HEK293 (cell line): ENCODE data around the gene GMDS.

Experiments
- CTCF ChIA-PET: fragments of 350-600 bp; formaldehyde crosslinking; extraction: SDS; loops from one replicate; lab custom pipeline; 2021; ENCODE audit warnings: antibody characterized with exemption; lab: Yijun Ruan, JAX
- POLR2A ChIA-PET: fragments of 300-600 bp; formaldehyde crosslinking; extraction: SDS; loops from one replicate; lab custom pipeline; 2020; ENCODE audit warnings: antibody characterized with exemption, inconsistent platforms; lab: Yijun Ruan, JAX
- H3K27ac ChIP-seq: fragments of 200-500 bp; sonication (Bioruptor generic); 2 replicates; pipeline ENCODE4 v1.5.1; 2014; ENCODE audit warnings: low read depth, low read length, control low read depth, inconsistent platforms; ENCODE audit errors: extremely low read depth
- H3K36me3 ChIP-seq, 2 experiments: fragments of 200-500 bp in 1 of 2; sonication (Bioruptor generic) in 1 of 2; 1 replicate in 1 of 2; 2 replicates in 1 of 2; pipeline ENCODE4 v1.5.1; 2014 to 2017; ENCODE audit warnings: inconsistent platforms in 2 of 2, low read length in 2 of 2; ENCODE audit not compliant: control insufficient read depth in 2 of 2, insufficient read depth in 1 of 2
- H3K4me1 ChIP-seq: fragments of 200-500 bp; sonication (Bioruptor generic); 2 replicates; pipeline ENCODE4 v1.5.1; 2014; ENCODE audit warnings: mild to moderate bottlenecking, low read length, inconsistent platforms; ENCODE audit not compliant: control insufficient read depth, insufficient read depth
- H3K4me3 ChIP-seq: 2 replicates; pipeline ENCODE4 v1.5.1; 2011; ENCODE audit warnings: low read depth, mild to moderate bottlenecking, control low read depth, low read length, moderate library complexity
- H3K9me3 ChIP-seq: fragments of 200-500 bp; sonication (Bioruptor generic); 2 replicates; pipeline ENCODE4 v1.5.1; 2014; ENCODE audit warnings: low read depth, low read length, inconsistent platforms; ENCODE audit not compliant: control insufficient read depth, insufficient read depth
- BCL11A ChIP-seq: fragments of 450-650 bp; formaldehyde crosslinking; IDR thresholded peaks from 2 replicates; pipeline ENCODE4 v1.5.1; 2016; ENCODE audit warnings: low read depth, missing biosample characterization, missing genetic modification characterization
- GLIS1 ChIP-seq: fragments of 450-650 bp; formaldehyde crosslinking; IDR thresholded peaks from 2 replicates; pipeline ENCODE4 v1.5.1; 2016; ENCODE audit warnings: missing biosample characterization, missing genetic modification characterization
- IKZF3 ChIP-seq: fragments of 450-650 bp; IDR thresholded peaks from 2 replicates; pipeline ENCODE4 v1.5.0; 2018; ENCODE audit warnings: missing biosample characterization, mild to moderate bottlenecking, missing genetic modification characterization, moderate library complexity
- KLF10 ChIP-seq: fragments of 450-650 bp; IDR thresholded peaks from 2 replicates; pipeline ENCODE4 v1.5.1; 2018; ENCODE audit warnings: missing biosample characterization, mild to moderate bottlenecking, missing genetic modification characterization
- KLF8 ChIP-seq: fragments of 450-650 bp; formaldehyde crosslinking; IDR thresholded peaks from 2 replicates; pipeline ENCODE4 v1.5.1; 2016; ENCODE audit warnings: missing biosample characterization, missing genetic modification characterization
- PRDM1 ChIP-seq: fragments of 450-650 bp; formaldehyde crosslinking; IDR thresholded peaks from 2 replicates; pipeline ENCODE4; 2016; ENCODE audit warnings: missing biosample characterization, missing genetic modification characterization
- SCRT2 ChIP-seq: fragments of 450-650 bp; formaldehyde crosslinking; IDR thresholded peaks from 2 replicates; pipeline ENCODE4 v1.5.1; 2016; ENCODE audit warnings: missing biosample characterization, missing genetic modification characterization
- TCF7L2 ChIP-seq: IDR thresholded peaks from 2 replicates; pipeline ENCODE4 v1.6.1; 2011; ENCODE audit warnings: low read depth, mild to moderate bottlenecking, inconsistent platforms, low read length, moderate library complexity, borderline replicate concordance
- ZBTB1 ChIP-seq: fragments of 450-650 bp; formaldehyde crosslinking; IDR thresholded peaks from 2 replicates; pipeline ENCODE4 v1.5.1; 2016; ENCODE audit warnings: missing biosample characterization, missing genetic modification characterization
- ZBTB20 ChIP-seq: fragments of 450-650 bp; formaldehyde crosslinking; IDR thresholded peaks from 2 replicates; pipeline ENCODE4 v1.5.1; 2016; ENCODE audit warnings: missing biosample characterization, missing genetic modification characterization
- ZIC2 ChIP-seq: fragments of 450-650 bp; formaldehyde crosslinking; IDR thresholded peaks from 2 replicates; pipeline ENCODE4 v1.5.1; 2016; ENCODE audit warnings: missing biosample characterization, missing genetic modification characterization
- ZNF157 ChIP-seq: fragments of 450-650 bp; formaldehyde crosslinking; IDR thresholded peaks from 2 replicates; pipeline ENCODE4 v1.5.1; 2016; ENCODE audit warnings: missing biosample characterization, missing genetic modification characterization
- ZNF16 ChIP-seq: fragments of 450-650 bp; formaldehyde crosslinking; IDR thresholded peaks from 2 replicates; pipeline ENCODE4 v1.5.1; 2016; ENCODE audit warnings: low read depth, missing biosample characterization, missing genetic modification characterization
- ZNF214 ChIP-seq: fragments of 450-650 bp; formaldehyde crosslinking; IDR thresholded peaks from 2 replicates; pipeline ENCODE4 v1.5.1; 2017; ENCODE audit warnings: missing biosample characterization, mild to moderate bottlenecking, missing genetic modification characterization, borderline replicate concordance
- ZNF23 ChIP-seq: fragments of 450-650 bp; formaldehyde crosslinking; IDR thresholded peaks from 2 replicates; pipeline ENCODE4 v1.5.1; 2016; ENCODE audit warnings: missing biosample characterization, missing genetic modification characterization, borderline replicate concordance
- ZNF324 ChIP-seq: fragments of 450-650 bp; formaldehyde crosslinking; IDR thresholded peaks from 2 replicates; pipeline ENCODE4 v1.5.1; 2016; ENCODE audit warnings: missing biosample characterization, missing genetic modification characterization
- ZNF335 ChIP-seq: fragments of 450-650 bp; formaldehyde crosslinking; conservative IDR thresholded peaks from 2 replicates; pipeline ENCODE4 v1.5.1; 2016; ENCODE audit warnings: missing biosample characterization, missing genetic modification characterization
- ZNF341 ChIP-seq: fragments of 450-650 bp; formaldehyde crosslinking; IDR thresholded peaks from 2 replicates; pipeline ENCODE4; 2016; ENCODE audit warnings: low read depth, missing biosample characterization, missing genetic modification characterization
- ZNF423 ChIP-seq: fragments of 450-650 bp; formaldehyde crosslinking; IDR thresholded peaks from 2 replicates; pipeline ENCODE4 v1.5.1; 2016; ENCODE audit warnings: missing biosample characterization, missing genetic modification characterization
- ZNF510 ChIP-seq: fragments of 450-650 bp; formaldehyde crosslinking; IDR thresholded peaks from 2 replicates; pipeline ENCODE4 v1.5.1; 2018; ENCODE audit warnings: mild to moderate bottlenecking, missing genetic modification characterization, missing biosample characterization; ENCODE audit not compliant: insufficient replicate concordance
- ZNF530 ChIP-seq: fragments of 450-650 bp; formaldehyde crosslinking; IDR thresholded peaks from 2 replicates; pipeline ENCODE4 v1.5.1; 2016; ENCODE audit warnings: low read depth, missing biosample characterization, missing genetic modification characterization
- ZNF548 ChIP-seq: fragments of 450-650 bp; formaldehyde crosslinking; IDR thresholded peaks from 2 replicates; pipeline ENCODE4 v1.5.1; 2016; ENCODE audit warnings: missing biosample characterization, missing genetic modification characterization
- ZNF555 ChIP-seq: fragments of 450-650 bp; formaldehyde crosslinking; conservative IDR thresholded peaks from 2 replicates; pipeline ENCODE4 v1.5.1; 2017; ENCODE audit warnings: missing biosample characterization, mild to moderate bottlenecking, missing genetic modification characterization, inconsistent platforms
- ZNF561 ChIP-seq: fragments of 450-650 bp; IDR thresholded peaks from 2 replicates; pipeline ENCODE4 v1.5.1; 2018; ENCODE audit warnings: missing biosample characterization, missing genetic modification characterization, borderline replicate concordance
- ZNF600 ChIP-seq: fragments of 450-650 bp; formaldehyde crosslinking; IDR thresholded peaks from 2 replicates; pipeline ENCODE4 v1.5.1; 2016; ENCODE audit warnings: missing biosample characterization, missing genetic modification characterization
- ZNF768 ChIP-seq: fragments of 450-650 bp; formaldehyde crosslinking; IDR thresholded peaks from 2 replicates; pipeline ENCODE4 v1.5.1; 2018; ENCODE audit warnings: missing biosample characterization, mild to moderate bottlenecking, missing genetic modification characterization
- ZNF791 ChIP-seq: fragments of 450-650 bp; formaldehyde crosslinking; IDR thresholded peaks from 2 replicates; pipeline ENCODE4 v1.5.1; 2016; ENCODE audit warnings: missing biosample characterization, missing genetic modification characterization
- ZNF792 ChIP-seq: fragments of 450-650 bp; formaldehyde crosslinking; IDR thresholded peaks from 2 replicates; pipeline ENCODE4 v1.5.1; 2016; ENCODE audit warnings: missing biosample characterization, missing genetic modification characterization
- ZSCAN30 ChIP-seq: fragments of 450-650 bp; IDR thresholded peaks from 2 replicates; pipeline ENCODE4 v1.5.1; 2018; ENCODE audit warnings: missing biosample characterization, mild to moderate bottlenecking, missing genetic modification characterization, moderate library complexity
- TF ChIP-seq, protein P1 (sequence below): fragments of 450-650 bp; formaldehyde crosslinking; IDR thresholded peaks from 2 replicates; pipeline ENCODE4 v1.5.1; 2016; ENCODE audit warnings: missing biosample characterization, missing genetic modification characterization
- TF ChIP-seq, protein P2 (sequence below): fragments of 450-650 bp; formaldehyde crosslinking; IDR thresholded peaks from 2 replicates; pipeline ENCODE4 v1.5.1; 2017; ENCODE audit warnings: missing biosample characterization, missing genetic modification characterization
- TF ChIP-seq, protein P3 (sequence below): fragments of 450-650 bp; formaldehyde crosslinking; IDR thresholded peaks from 2 replicates; pipeline ENCODE4 v1.5.1; 2016; ENCODE audit warnings: missing biosample characterization, missing genetic modification characterization

Gene GMDS

DNA sequence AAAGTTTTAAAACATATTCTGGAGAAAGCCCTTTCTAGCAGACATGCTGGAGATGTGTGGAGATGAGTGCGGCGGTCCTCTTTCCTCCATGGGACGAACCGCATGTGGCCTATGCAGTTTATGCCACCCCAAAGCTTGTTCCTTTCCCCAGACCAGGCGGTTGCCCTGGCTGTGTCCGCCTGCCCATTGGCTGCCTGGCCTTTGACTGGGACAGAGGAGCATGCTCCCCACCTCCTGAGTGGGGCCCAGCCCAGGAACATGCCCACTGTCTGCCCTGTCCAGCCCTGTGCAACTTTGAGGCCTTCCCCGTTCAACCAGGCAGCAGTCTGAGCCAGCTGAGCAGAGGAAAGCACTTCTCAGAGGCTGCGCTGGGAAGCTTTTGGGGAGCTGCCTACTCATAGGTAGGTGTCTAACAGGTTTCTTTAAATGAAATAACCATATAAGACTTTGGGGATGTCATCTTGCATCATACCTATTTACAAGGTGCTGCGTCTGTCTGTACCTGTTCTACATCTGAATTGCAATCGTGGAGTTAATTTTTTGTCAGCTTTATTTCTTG, 615.1 kb downstream of the GMDS start:
- peaks cover 40% of the 10 kb centered on the region for H3K4me1 ChIP-seq
- no peaks in the 10 kb centered on the region for H3K9me3 ChIP-seq
- CTCF ChIA-PET: interaction anchor here (0.6 to 1.4 kb wide), 2 partner anchors 19 to 579 kb away, joined by 5 read pairs; no protein-coding TSS in a partner anchor
- H3K4me3 ChIP-seq: no peak overlapping the region
- POLR2A ChIA-PET: interaction anchor here (1.3 to 3.0 kb wide), 4 partner anchors 14 to 56 kb away, joined by 4 to 15 read pairs (median 6); partner anchors contain the start of gene FOXC1
- TF ChIP-seq ZNF335 (tag by site-specific recombination): peak; percentile 43; the same call in 1 of the 2 replicates
- TF ChIP-seq ZBTB20 (tag by site-specific recombination): peak; percentile 23; the same call in 1 of the 2 replicates
- no peak for TF ChIP-seq ZNF548 (tag by site-specific recombination)
- TF ChIP-seq, protein P1, sequence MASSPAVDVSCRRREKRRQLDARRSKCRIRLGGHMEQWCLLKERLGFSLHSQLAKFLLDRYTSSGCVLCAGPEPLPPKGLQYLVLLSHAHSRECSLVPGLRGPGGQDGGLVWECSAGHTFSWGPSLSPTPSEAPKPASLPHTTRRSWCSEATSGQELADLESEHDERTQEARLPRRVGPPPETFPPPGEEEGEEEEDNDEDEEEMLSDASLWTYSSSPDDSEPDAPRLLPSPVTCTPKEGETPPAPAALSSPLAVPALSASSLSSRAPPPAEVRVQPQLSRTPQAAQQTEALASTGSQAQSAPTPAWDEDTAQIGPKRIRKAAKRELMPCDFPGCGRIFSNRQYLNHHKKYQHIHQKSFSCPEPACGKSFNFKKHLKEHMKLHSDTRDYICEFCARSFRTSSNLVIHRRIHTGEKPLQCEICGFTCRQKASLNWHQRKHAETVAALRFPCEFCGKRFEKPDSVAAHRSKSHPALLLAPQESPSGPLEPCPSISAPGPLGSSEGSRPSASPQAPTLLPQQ (tag by site-specific recombination): peak; percentile 24; the same call in 1 of the 2 replicates
- TF ChIP-seq ZSCAN30 (tag by site-specific recombination): no peak
- no peak for TF ChIP-seq GLIS1 (tag by site-specific recombination)
- no peak for TF ChIP-seq ZNF23 (tag by site-specific recombination)
- peak overlapping the region; percentile 68; the same call in 1 of the 2 replicates for H3K27ac ChIP-seq
- no peaks in the 10 kb centered on the region for H3K36me3 ChIP-seq

DNA sequence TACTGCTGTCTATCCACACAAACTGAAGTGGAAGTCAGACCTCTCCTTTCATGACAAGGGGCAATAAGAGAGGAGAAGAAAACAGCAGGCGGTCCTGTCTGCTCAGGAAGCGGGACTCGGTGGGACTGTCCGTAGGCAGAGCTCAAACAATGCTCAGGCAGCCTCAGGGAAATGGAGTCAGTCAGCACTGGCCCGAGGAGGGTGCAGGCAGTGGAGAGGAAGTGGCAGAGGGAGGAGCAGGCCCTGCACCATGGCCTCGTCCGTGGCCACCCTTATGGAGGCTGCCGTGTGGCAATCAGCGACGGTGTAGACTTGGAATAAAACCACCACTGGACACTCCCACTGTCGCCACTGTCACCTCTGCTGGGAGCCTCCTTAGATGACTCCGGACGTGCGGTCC, 616.1 kb downstream of the GMDS start:
- POLR2A ChIA-PET: interaction anchor here (1.7 to 3.0 kb wide), 3 partner anchors 13 to 38 kb away, joined by 6 to 15 read pairs (median 6); partner anchors contain the start of gene FOXC1
- no peak overlapping the region for H3K4me3 ChIP-seq
- no peak overlapping the region; the same call in 1 of the 2 replicates for H3K27ac ChIP-seq
- peaks cover 42% of the 10 kb centered on the region for H3K4me1 ChIP-seq
- no peaks in the 10 kb centered on the region for H3K9me3 ChIP-seq
- no peaks in the 10 kb centered on the region for H3K36me3 ChIP-seq
- CTCF ChIA-PET: interaction anchor here (0.7 to 1.4 kb wide), 2 partner anchors 18 to 816 kb away, joined by 3 to 5 read pairs; no protein-coding TSS in a partner anchor
- TF ChIP-seq IKZF3 (tag by site-specific recombination) (no peak), ZNF768 (tag by site-specific recombination) (no peak), ZNF324 (tag by site-specific recombination) (no peak), ZNF530 (tag by site-specific recombination) (no peak), ZIC2 (tag by site-specific recombination) (0 out of 2 replicates have a peak, but pooled peaks have one; percentile 23), ZNF791 (tag by site-specific recombination) (no peak), ZNF341 (tag by site-specific recombination) (peak; percentile 28; the same call in 1 of the 2 replicates), BCL11A (tag by site-specific recombination) (no peak), ZNF16 (no peak), PRDM1 (tag by site-specific recombination) (no peak), ZNF423 (0 out of 2 replicates have a peak, but pooled peaks have one; percentile 12), KLF10 (tag by site-specific recombination) (no peak), ZNF510 (no peak), ZNF157 (no peak), TCF7L2 (peak; percentile 31; the same call in 1 of the 2 replicates), ZNF561 (tag by site-specific recombination) (no peak), ZNF555 (tag by site-specific recombination) (no peak), SCRT2 (tag by site-specific recombination) (no peak), KLF8 (tag by site-specific recombination) (no peak), ZNF600 (peak; percentile 33; the same call in 1 of the 2 replicates), ZNF792 (tag by site-specific recombination) (no peak), ZNF214 (no peak), ZBTB1 (tag by site-specific recombination) (no peak)
- TF ChIP-seq, protein P2, sequence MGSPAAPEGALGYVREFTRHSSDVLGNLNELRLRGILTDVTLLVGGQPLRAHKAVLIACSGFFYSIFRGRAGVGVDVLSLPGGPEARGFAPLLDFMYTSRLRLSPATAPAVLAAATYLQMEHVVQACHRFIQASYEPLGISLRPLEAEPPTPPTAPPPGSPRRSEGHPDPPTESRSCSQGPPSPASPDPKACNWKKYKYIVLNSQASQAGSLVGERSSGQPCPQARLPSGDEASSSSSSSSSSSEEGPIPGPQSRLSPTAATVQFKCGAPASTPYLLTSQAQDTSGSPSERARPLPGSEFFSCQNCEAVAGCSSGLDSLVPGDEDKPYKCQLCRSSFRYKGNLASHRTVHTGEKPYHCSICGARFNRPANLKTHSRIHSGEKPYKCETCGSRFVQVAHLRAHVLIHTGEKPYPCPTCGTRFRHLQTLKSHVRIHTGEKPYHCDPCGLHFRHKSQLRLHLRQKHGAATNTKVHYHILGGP (tag by site-specific recombination): no peak
- TF ChIP-seq, protein P3, sequence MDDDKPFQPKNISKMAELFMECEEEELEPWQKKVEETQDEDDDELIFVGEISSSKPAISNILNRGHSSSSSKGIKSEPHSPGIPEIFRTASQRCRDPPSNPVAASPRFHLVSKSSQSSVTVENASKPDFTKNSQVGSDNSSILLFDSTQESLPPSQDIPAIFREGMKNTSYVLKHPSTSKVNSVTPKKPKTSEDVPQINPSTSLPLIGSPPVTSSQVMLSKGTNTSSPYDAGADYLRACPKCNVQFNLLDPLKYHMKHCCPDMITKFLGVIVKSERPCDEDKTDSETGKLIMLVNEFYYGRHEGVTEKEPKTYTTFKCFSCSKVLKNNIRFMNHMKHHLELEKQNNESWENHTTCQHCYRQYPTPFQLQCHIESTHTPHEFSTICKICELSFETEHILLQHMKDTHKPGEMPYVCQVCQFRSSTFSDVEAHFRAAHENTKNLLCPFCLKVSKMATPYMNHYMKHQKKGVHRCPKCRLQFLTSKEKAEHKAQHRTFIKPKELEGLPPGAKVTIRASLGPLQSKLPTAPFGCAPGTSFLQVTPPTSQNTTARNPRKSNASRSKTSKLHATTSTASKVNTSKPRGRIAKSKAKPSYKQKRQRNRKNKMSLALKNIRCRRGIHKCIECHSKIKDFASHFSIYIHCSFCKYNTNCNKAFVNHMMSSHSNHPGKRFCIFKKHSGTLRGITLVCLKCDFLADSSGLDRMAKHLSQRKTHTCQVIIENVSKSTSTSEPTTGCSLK (tag by site-specific recombination): no peak
